ENCODE measurements around the gene SLC35E2B. TPM values are rescaled to one million over a fixed set of nuclear protein-coding genes. Genes with fewer than 3 reads are reported as not detected.

SLC35E2B gene
- total and polyA plus RNA-seq, 2 of the 8 experiments (the other 6 are each of a cell fraction or from before 2014, with no cell fraction given): 25.9 to 46.7 TPM

DNA sequence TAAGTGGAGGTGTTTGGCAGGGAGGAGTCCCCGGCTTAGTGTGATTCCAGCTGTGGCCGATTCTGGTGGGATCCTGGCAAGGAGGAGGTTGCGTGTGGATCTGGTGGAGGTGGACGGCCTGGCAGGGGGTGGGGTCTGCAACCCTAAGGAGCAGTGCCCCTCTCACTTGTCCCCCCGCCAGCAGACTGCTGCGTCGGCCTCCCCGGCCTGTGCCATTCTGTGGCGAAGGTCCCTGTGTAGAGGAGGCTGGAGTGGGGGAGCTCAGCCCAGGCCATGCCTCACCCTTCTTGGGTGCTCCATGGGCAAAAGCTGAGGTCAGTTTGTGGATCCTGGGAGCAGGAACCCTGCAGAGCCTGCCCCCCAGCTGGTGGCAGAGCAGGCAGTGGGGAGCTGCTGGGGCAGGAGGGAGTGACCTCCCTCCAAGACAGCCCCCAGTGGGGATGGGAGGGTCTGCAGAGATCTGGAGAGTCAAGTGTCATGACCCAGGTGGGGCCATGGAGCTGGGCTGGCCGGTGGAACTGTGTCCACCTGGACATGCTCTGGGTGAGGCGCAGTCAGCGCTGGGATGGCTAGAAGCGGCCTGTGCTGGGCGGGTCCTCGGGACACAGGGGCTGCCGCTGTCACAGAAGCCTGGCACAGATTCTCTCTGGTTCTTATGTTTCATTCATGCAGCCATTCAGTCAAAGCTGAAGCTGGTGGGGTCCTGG is 72.0 kb downstream of the SLC35E2B start:
- Histone ChIP-seq H3K4me2 (ENCODE audit: insufficient read depth in 1 of 2, low read depth in 2 of 2, low read length in 2 of 2) (no peak overlapping the region), H2BK20ac (ENCODE audit: low read length) (no peak overlapping the region), H2BK120ac (replicated peaks; ENCODE audit: low read depth, low read length) (no peak overlapping the region), H3K4ac (replicated peaks; ENCODE audit: insufficient read length, low read depth, low read length) (no peak overlapping the region), H3K23ac (ENCODE audit: insufficient read length) (no peak overlapping the region), H2BK5ac (ENCODE audit: low read depth, low read length) (no peak overlapping the region), H3K18ac (ENCODE audit: extremely low read depth, low read length) (no peak overlapping the region), H3K9ac (replicated peaks in 1 of 4; ENCODE audit: extremely low read depth in 1 of 4, low read depth in 3 of 4, low read length in 3 of 4) (no peak overlapping the region), H3K79me2 (ENCODE audit: control insufficient read depth in 1 of 2, insufficient read depth in 2 of 2, low read length in 2 of 2) (no peaks in the 10 kb centered on the region), H2AK5ac (ENCODE audit: low read depth, low read length) (no peak overlapping the region), H3K9me3 (ENCODE audit: insufficient read depth in 2 of 2, low read depth in 1 of 2, low read length in 1 of 2) (no peaks in the 10 kb centered on the region), H4K8ac (ENCODE audit: extremely low read depth, insufficient read depth, low read length) (no peak overlapping the region), H4K91ac (replicated peaks; ENCODE audit: insufficient read length, low read length) (no peak overlapping the region), H3K4me1 (replicated peaks in 1 of 4; ENCODE audit: control insufficient read depth in 3 of 4, insufficient read depth in 4 of 4, low read length in 3 of 4) (peaks cover 0 to 8% (median 3%) of the 10 kb centered on the region in 4 experiments; a peak in 5 of 7 replicates), H3K27ac (ENCODE audit: low read depth, low read length) (no peak overlapping the region), H3K14ac (ENCODE audit: insufficient read length) (no peak overlapping the region), H3K23me2 (ENCODE audit: low read depth, low read length) (peaks cover 5% of the 10 kb centered on the region; the same call in 1 of the 2 replicates), H2AFZ (ENCODE audit: low read length) (no peak overlapping the region), H3K27me3 (replicated peaks in 1 of 4; ENCODE audit: control insufficient read depth in 3 of 4, extremely low read depth in 1 of 4, insufficient read depth in 3 of 4, low read length in 3 of 4) (no peaks in the 10 kb centered on the region; a peak in 1 of 7 replicates), H2BK12ac (ENCODE audit: low read depth, low read length) (no peak overlapping the region), H4K5ac (ENCODE audit: insufficient read length, low read depth, low read length) (no peak overlapping the region), H4K20me1 (replicated peaks in 1 of 2; ENCODE audit: control insufficient read depth in 1 of 2, insufficient read depth in 2 of 2, low read length in 2 of 2) (peaks cover 6 to 22% of the 10 kb centered on the region in 2 experiments), H3K56ac (replicated peaks; ENCODE audit: insufficient read length, low read depth, low read length) (no peak overlapping the region), H2BK15ac (ENCODE audit: low read length) (no peak overlapping the region), H3K4me3 (ENCODE audit: extremely low read depth in 1 of 4, insufficient read depth in 2 of 4, low read depth in 3 of 4, low read length in 4 of 4) (no peak overlapping the region), H3K36me3 (ENCODE audit: control insufficient read depth in 2 of 4, insufficient read depth in 4 of 4, low read length in 3 of 4) (no peaks in the 10 kb centered on the region), H3K79me1 (ENCODE audit: low read depth, low read length) (no peaks in the 10 kb centered on the region; the same call in none of the 2 replicates)
- DNase-seq (ENCODE audit: low read depth in 1 of 2, low spot score in 2 of 2) (no peak), FAIRE-seq (no peak)
- WGBS, 2 experiments (ENCODE audit: extremely low coverage in 1 of 2, insufficient coverage in 1 of 2, insufficient read length in 1 of 2, insufficient replicate concordance in 2 of 2, low coverage in 1 of 2, low lambda C conversion rate in 2 of 2, missing lambda C conversion rate in 1 of 2): 89% methylated on average over 16 of the region's 16 CpGs; no CpG with 5 or more reads in 1 of the 2 experiments
- POLR2A ChIA-PET (ENCODE audit: partially characterized antibody): interaction anchor here (1.1 to 2.6 kb wide), 3 partner anchors 9 to 63 kb away, joined by 3 to 11 read pairs (median 4); no protein-coding TSS in a partner anchor
- CTCF ChIA-PET (ENCODE audit: partially characterized antibody): interaction anchor here (0.6 to 3.3 kb wide), 13 partner anchors 9 to 320 kb away, joined by 3 to 21 read pairs (median 4); no protein-coding TSS in a partner anchor
- no peak for TF ChIP-seq JUN (IDR thresholded peaks at IDR 0.05; ENCODE audit: low read depth, low read length)
- TF ChIP-seq TAF7 (optimal IDR thresholded peaks at IDR 0.05; ENCODE audit: borderline replicate concordance, low read depth, low read length): no peak
- no peak for TF ChIP-seq EGR1 (IDR thresholded peaks at IDR 0.05; ENCODE audit: borderline replicate concordance, low read depth, low read length)
- TF ChIP-seq POLR2A (IDR thresholded peaks at IDR 0.05; ENCODE audit: control extremely low read depth in 1 of 2, low read depth in 2 of 2, low read length in 2 of 2): no peak
- TF ChIP-seq HDAC2 (IDR thresholded peaks at IDR 0.05; ENCODE audit: borderline replicate concordance in 1 of 2, low read depth in 2 of 2, low read length in 2 of 2): no peak
- no peak for TF ChIP-seq RNF2 (IDR thresholded peaks at IDR 0.05; ENCODE audit: borderline replicate concordance, low read depth, low read length, missing control alignments, poor library complexity, severe bottlenecking)
- no peak for TF ChIP-seq SIN3A (conservative IDR thresholded peaks at IDR 0.05 in 1 of 2, IDR thresholded peaks at IDR 0.05 in 1 of 2; ENCODE audit: low read depth in 1 of 2, low read length in 2 of 2)
- no peak for TF ChIP-seq TBP (IDR thresholded peaks at IDR 0.05; ENCODE audit: low read depth, low read length)
- no peak for TF ChIP-seq BCL11A (IDR thresholded peaks at IDR 0.05; ENCODE audit: low read depth in 2 of 2, low read length in 2 of 2)
- no peak for TF ChIP-seq GABPA (IDR thresholded peaks at IDR 0.05; ENCODE audit: borderline replicate concordance, insufficient read depth, low read length)
- TF ChIP-seq CEBPB (IDR thresholded peaks at IDR 0.05; ENCODE audit: low read depth, low read length): no peak
- no peak for TF ChIP-seq HDAC6 (IDR thresholded peaks at IDR 0.05; ENCODE audit: low read depth, low read length)

Data from H1 (cell line).